Activated CD4-positive, alpha-beta T cell treated with anti-CD3 and anti-CD28 coated beads for 48 hours (primary cell): ENCODE results near the gene EPC1.

Experiments used
- DNase-seq: peaks from one replicate; pipeline ENCODE4 v3.0.0-alpha.2; 2020

Gene EPC1

DNA sequence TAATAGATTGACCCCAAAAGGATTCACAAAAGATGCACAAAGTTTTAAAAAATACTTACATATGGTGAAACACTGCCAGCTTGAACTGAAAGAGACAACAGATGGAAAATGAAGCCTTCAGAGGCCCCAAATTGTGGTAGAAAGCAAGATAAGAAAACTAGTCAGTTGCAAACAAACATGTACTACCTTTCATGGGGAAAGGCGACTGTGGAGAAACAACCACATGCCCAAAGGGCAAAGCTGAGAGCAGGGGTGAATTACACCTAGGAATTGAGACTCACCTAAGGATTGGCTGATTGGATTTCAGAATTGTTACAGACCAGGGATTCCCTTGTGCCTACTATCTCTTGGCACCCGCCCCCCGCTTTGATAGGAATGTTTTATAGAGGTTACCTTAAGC lies 13.1 kb downstream of the EPC1 start:
- DNase-seq: peak; percentile 31

DNA sequence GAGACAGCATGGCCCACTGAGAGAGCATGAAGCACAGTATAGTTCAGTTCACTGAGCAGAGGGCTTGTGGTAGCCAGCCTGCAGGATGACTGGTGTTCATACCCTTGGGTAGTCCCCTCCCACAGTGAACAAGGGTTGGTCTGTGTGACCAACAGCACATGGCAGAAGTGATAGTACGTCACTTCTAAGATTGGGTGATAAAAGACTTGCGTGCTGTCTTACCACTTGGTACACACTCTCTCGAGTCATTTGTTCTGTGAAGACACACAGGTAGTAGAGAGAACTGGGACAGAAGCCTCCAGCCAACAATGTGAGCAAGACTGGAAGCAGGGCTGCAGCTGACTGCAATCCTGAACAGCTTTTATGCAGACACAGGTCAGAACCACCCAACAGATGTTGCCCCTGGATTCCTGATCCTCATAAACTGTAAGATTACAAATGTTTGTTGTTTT lies 14.6 kb downstream of the EPC1 start:
- DNase-seq: peak; percentile 87

DNA sequence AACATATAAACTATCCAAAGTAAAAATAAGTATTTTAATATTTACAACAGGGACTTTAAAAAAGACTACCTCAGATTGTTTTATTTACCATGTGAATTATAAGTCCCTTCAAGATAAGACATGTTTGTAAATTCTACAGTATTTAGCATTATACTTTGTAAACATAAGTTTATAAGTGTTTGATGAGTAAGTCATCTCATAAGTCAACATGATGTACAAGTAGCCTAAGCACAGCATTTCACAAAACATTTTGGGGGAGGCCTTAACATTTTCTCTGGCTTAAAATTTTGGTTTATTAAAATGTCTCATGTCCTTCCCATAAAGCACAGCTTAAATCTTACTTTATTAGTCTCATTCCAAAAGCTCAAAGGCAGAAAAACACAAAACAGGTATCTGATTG lies 15.4 kb downstream of the EPC1 start:
- no peak for DNase-seq

DNA sequence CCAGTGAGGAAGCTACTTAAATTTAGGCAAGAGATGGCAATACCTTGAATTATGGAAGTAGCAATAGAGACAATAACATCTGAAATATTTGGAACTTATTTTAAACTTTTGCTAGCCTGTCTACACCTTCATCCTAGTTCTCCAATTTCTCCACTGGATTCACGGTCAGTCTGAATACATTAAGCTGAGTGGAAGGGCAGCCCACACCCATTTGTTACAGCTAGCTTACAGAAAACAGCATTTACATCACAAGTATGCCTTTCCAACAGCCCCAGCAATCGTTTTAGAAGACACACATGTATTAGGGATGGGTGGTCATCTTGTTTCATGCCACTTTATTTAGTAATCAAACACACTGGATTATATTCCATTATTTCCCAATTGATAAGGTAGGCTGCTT lies 16.7 kb downstream of the EPC1 start:
- DNase-seq: no peak

DNA sequence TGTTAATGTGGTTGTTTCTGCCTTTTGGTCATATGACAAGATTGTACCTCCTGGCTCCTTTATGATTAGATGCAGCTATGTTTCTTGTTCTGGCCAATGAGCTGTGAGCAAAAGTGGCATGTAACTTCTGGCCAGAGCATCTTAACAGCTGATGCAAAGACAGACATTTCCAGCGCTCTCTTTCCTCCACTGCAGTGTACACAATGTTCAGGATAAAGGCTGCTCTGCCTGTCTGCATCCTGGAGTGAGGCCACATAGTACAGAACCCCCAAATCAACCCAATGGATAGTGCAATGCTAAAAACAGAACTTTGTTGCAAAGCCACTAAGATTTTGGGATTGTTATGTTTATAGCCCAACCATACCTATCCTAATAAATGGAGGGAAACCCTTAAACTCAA lies 17.9 kb downstream of the EPC1 start:
- DNase-seq: no peak

DNA sequence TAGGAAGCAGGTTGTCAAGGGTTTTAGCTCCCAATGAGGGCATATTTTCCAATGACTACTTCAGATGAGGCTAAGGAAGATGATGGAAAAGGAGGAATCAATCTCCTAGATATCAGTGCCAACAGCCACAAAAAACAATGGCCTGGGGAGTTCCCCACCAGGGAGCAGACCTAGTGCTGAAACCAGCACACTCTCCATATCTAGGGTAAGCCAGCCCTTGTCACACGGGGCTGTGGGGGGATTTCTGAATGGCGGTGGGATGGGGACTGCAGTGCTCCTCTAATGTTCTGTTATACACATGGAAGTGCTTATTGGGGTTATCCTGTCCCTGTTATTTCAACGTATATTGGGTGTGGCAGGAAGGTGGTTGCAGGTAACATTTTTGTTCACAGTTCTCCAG lies 18.5 kb downstream of the EPC1 start:
- DNase-seq: no peak

DNA sequence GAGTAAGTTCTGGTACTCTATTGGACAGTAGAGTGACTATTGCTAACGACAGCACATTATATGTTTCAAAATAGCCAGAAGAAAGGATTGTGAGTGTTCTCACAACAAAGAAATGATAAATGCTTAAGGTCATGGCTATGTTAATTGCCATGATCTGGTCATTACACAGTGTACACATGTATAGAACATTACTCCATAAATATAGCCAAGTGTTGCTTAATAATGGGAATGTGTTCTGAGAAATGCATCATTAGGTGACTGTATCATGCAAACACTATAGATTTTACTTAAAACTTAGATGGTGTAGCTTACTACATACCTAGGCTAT lies 19.6 kb downstream of the EPC1 start:
- no peak for DNase-seq

DNA sequence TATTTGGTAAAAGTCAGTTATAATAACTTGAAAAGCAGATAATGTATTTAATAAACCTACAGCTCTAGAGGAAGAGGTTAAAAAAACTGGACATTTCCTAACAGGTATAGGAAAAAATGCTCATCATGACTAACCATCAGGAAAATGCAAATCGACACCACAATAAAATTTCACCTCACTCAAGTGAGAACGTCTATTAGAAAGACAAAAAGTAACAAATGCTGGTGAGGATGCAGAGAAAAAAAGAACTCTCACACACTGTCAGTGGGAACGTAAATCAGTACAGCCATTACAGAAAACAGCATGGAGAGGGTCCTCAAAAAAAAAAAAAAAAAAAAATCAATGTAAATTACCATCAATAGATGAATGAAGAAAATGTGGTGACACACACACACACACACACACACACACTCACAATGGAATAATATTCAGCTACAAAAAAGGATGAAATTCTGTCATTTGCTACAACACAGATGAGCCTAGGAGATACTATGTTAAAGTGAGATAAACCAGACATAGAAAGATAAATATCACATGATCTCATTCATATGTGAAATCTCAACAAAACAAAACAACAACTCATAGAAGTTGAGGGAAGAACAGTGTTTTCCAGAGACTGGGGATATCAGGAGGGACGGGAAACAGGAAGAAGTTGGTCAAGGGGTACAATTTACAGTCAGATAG lies 20.1 kb downstream of the EPC1 start:
- DNase-seq: no peak

DNA sequence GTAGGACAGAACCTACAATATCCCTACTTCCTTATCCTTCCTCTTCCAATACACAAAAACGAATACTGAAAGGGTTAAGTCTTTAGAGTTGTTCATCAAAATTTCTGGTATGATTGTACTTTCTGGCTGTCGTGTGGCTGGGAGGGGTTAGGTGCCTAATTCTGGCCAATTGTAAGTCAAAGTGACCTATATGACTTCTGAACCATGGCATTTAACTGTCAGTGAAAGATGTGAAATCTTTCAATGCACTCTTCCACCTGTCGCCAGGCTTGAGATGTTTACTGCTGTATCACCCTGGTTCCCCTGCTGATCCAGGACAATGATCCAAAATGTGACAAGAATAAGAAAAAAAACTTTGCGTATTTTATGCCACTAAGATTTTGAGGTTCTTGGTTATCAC lies 20.8 kb downstream of the EPC1 start:
- no peak for DNase-seq

DNA sequence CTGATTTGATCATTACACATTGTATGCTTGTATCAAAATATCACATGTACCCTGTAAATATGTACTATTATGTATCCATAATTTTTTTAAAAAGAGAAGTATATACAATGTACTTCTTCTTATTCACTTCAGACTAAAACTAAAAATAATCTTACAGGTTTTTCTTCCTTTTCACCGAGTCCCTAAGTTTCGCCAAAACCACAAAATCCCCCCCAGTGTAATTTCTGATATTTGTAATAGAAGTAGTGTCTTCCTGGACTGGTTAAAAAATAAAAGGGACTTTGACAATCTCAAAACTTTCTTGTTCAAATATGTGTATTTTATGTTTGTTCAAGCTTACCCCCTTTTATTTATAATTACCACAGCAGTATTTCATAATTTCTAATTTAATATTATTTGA lies 23.9 kb downstream of the EPC1 start:
- no peak for DNase-seq

DNA sequence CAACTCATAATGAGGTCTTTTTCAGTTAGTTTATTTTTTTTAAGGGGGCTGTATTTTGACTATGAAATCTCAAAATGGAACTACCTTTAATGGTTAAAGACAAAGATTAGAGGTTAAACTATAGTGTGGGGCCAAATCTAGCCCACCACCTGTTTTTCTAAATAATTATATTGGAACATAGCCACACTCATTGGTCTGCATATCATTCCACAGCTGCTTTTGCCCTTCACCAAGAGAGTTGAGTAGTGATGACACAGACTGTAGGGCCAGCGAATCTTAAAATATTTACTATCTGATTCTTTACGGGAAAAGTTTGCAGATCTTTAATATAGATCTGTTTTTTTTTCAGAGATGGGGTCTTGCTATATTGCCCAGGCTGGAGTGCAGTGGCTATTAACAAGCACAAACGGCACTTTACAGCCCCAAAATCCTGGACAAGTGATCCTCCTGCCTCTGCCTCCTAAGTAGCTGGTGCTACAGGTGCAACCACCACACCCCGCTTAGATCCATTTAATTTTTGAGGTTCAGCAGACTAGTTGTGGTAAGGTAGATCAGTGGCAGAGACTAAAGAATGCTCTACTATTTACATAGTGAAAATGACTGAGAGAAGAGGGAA lies 25.8 kb downstream of the EPC1 start:
- no peak for DNase-seq

DNA sequence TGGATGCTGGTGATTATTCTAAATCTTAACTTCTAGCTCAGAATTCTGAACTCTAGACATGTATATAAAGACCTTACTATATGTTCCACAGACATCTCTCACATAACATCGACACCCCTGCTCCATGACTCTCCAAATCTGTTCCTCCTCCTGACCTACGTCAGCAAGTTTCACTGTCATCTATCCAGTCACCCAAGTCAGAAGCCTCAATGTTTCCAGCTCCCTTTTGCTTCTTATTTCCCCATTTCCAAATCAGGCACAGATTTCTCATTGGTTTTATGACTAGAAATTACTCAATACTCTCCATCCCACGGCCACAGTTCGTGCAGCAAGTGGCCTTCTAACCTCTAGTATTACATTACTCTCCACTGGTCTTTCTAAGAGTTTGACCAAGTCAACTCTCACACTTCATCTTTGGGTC lies 28.5 kb downstream of the EPC1 start:
- DNase-seq: peak; percentile 32

DNA sequence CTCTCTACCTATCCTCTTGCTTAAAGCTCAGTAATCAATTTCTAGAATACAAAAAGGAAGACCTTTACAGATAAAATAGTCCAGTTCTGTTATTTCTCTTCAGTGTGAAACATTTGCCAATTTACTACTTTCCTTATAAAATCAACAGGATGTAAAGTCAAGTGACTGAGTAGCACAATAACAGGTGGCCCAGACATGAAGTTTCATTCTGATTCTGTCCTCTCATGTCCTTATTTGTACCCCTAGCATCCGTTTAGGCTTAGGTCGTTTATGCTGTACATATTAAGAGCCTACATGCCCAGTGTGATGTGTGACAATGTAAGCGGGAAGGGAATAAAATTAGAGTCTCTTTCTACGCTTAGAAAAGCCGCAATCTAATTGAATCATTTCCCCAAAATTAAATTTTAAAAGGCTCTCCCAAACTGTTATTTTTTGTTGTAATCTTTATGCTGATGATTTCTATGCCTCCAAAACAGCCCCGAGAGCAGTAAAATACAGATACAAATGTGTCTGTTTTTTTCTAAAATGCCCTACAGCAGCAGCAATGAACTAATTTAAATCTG lies 29.1 kb downstream of the EPC1 start:
- DNase-seq: no peak

DNA sequence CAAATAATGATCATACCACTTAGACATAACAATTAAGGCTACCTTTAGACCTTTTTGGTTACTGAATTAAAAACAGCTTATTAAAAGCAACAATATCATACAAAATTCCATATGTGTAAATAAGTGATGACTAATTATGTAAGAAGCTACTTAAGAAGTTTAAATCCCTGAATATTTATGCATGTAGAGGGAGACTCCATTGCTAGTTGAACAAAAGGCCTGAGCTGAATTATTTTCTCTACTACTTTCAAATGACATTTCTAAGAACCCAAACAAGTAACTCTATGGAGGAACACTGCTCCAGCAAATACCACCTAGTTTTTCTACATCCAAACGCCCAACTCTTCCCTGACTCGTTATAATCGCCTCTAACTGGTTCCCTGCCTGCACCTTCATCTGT lies 31.5 kb downstream of the EPC1 start:
- DNase-seq: no peak

DNA sequence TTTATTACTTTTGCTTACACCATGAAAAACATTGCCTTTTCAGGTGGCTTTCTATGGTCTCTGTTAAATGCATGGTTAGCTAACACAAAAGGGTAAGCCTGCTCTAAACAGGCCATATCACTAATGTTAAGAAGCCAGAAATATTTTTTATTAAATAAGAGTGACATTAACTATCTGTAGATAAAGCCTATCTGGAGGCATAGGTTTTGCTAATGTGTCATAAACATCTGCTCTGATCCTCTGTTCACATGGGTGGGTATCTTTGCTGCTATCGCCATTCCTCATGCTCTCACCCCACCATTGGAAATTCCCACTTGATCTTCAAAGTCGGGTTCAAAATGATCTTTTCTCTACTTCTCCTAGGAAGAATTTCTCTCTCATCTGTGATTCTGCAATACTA lies 32.4 kb downstream of the EPC1 start:
- DNase-seq: no peak

DNA sequence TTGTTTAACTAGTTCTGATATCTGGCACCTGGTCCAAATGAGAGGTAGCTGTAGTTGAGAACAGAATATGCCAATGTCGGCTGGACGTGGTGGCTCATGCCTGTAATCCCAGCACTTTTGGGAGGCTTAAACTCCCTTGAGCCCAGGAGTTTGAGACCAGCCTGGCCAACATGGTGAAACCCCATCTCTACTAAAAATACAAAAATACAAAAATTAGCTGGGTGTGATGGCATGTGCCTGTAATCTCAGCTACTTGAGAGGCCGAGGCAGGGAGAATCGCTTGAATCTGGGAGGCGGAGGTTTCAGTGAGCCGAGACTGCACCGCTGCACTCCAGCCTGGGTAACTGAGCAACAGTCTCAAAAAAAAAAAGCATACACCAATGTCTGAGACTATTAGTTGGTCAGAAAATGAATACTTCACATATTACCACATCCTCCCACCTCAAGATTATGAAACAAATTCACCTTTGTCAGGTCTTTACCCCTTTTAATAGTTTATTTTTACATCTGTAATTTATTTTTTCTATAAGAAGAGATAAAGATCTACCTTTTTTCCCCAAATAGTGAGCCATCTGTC lies 38.8 kb downstream of the EPC1 start:
- no peak for DNase-seq

DNA sequence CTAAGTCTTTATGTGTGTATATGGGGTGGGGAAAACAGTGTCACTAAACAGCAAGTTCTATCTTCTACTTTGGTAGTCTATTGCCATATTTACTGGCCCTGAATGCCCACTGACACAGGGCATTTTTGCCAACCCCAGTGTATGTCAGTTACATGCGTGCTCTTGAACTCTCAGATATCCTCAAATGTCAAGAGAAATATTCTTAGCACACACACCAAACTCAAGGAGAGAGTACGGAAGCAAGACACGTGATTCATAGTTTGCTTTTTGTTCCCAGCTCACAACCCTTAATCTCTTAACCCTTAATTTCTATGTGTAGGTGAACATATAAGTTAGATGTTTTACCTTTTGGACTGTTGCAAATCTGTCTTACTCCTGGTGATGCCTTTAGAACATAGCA lies 39.3 kb downstream of the EPC1 start:
- no peak for DNase-seq

DNA sequence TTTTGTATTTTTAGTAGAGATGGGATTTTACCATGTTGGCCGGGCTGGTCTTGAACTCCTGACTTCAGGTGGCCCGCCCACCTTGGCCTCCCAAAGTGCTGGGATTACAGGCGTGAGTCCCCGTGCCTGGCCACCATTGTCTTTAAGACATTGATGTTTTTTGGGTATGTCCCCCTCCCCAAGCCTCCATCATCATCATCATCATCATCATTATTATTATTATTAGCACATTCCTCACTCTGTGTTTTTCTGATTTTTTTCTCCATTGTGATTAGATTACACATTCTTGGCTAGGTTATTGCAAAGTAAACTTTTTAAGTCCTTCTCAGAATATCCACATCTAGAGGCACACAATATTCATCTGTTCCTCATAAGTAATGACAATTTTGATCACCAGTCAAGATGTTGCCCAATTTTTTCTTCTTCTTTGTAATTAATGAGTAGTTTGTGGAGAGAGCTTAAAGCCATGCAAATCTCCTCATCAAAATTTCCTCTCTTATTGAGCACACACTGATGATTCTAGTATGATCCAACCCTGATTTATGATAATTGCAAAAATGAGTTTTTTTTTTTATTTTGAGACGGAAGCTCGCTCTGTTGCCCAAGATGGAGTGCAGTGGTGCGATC lies 47.5 kb downstream of the EPC1 start:
- no peak for DNase-seq

DNA sequence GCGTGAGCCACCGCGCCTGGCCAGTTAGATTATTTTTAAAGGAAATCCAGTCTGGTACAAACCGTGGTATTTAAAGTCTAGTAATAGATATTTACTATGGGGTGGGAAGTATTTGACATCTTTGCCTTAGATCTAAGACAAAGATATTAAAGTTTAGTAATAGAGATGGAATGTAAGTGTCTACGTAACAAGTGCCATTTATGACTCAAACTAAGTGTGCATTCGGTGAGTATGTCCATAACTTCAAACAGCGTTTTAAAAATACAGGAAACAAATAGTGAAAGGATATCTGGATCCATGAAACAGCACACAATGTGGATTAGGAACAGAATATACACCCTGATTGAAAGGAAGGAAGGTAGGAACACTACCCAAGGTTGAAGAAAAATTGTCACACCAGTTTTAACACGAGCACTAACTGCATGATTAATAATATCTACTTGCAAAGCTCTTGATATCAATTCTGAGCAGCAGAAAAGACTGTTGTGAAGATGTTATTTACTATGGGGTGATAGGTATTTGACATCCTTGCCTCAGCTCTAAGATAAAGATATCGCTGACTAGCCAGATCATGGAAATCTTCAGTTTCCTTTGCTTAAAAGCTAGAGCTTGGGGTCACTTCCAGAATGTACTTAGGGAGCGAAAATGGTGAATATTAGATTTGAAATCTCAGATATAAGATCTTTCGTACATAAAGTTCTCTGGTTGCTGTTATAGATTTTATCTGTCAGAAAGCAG lies 48.7 kb downstream of the EPC1 start:
- DNase-seq: no peak

DNA sequence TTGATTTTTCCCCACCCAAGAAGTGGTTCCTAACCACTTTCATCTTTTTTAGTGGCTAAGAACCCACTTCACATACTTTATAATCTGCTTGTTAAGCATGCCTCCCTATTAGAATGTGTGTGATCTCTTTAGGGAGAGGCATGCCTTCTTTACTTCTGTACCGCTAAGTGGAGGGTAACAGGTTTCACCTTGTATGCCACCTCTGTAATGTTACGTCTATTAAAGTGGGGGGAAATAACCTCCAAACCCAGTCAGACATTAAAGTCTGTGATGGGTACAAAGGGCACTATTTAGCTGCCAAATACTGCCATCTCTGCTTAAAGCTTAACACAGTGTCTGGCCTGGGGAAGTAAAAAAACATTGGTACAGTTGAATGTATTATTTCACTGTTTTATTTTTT lies 51.9 kb downstream of the EPC1 start:
- DNase-seq: no peak

DNA sequence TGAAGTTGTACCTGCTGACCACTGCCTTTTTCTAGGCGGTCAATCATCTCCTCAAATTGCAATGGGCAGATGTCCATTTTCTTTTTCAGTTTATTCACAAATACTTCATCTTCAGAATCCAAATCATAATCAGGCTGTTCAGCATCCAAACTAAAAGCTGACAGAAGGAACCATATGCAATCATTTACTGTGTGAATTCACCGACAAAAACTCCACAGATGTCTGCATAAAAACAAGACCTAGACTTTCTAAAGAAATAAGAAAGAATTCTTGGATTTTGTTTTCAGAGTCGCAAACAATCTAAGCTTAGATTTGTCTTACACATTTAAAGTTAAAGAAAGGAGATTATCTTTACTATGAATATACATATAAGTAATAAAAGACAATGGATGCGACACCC lies 53.4 kb downstream of the EPC1 start:
- DNase-seq: no peak

DNA sequence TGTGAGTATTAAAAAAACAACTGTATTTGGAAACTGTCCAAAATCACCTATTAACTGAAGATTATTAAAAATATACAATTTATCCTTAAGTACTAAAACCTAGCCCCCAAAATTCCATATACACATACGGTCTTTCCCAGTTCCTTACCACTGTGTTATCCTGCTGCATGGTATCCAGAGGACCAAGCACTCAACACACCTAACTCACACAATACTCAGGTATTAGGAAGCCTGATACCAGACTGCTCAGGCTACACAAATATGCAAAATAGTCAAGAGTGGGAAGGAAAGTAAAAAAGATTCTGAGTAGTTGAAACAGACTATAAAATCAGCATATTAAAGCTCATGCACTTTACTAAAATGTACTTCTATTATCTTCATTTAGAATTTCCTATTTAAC lies 67.2 kb downstream of the EPC1 start:
- no peak for DNase-seq

DNA sequence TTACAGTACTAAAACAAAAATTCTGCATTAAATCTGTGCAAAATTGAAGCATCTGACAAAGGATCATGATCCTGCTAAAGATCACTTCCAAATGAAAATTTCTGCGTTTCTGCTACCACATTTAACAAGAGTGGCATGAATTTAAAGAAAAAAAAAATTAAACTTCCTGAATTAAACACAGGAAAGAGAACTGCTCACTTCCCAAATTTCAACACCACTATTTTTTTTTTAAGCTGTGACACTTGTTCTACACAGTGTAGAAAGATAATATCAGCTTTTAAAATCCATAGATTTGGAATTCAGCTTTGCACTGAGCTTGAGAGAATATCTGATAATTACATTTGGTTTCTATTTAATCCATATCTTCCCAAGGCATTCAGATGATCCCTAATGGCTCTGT lies 73.6 kb downstream of the EPC1 start:
- DNase-seq: no peak
